HL-60 (cell line): Measurements from ENCODE around the gene TOGARAM1.

Experiments used
- DNase-seq, 2 experiments: peaks; one replicate each; pipeline ENCODE4 v3.0.0-alpha.2; 2010 to 2020; ENCODE audit warnings: low read depth in 1 of 2, low spot score in 1 of 2
- H3K27ac ChIP-seq: fragments of 250-450 bp; sonication (Bioruptor Pico); replicated peaks from 2 replicates; pipeline ENCODE4 v1.5.1; 2020; ENCODE audit warnings: mild to moderate bottlenecking, moderate library complexity
- H3K27me3 ChIP-seq: fragments of 250-450 bp; sonication (Bioruptor Pico); 2 replicates; pipeline ENCODE4 v1.5.1; 2021; ENCODE audit warnings: mild to moderate bottlenecking, moderate library complexity; ENCODE audit not compliant: insufficient read depth, poor library complexity, severe bottlenecking
- H3K4me3 ChIP-seq: replicated peaks from 2 replicates; pipeline ENCODE4 v1.5.1; 2011; ENCODE audit warnings: mild to moderate bottlenecking, control low read depth, low read length; ENCODE audit not compliant: insufficient read depth
- CTCF ChIP-seq: IDR thresholded peaks from one replicate; pipeline ENCODE4 v1.5.1; 2011; ENCODE audit warnings: low read length, control low read depth, inconsistent platforms; ENCODE audit not compliant: insufficient read depth
- GABPA ChIP-seq: IDR thresholded peaks from 2 replicates; pipeline ENCODE4 v1.6.1; 2012; ENCODE audit warnings: low read depth
- POLR2AphosphoS5 ChIP-seq: IDR thresholded peaks from 2 replicates; pipeline ENCODE4 v1.6.1; 2012; ENCODE audit warnings: low read depth
- REST ChIP-seq: IDR thresholded peaks from 2 replicates; pipeline ENCODE4 v1.6.1; 2012; ENCODE audit warnings: low read depth; ENCODE audit not compliant: insufficient replicate concordance
- SPI1 ChIP-seq: IDR thresholded peaks from 2 replicates; pipeline ENCODE4 v1.6.1; 2012; ENCODE audit warnings: low read depth, mild to moderate bottlenecking, borderline replicate concordance

The TOGARAM1 gene

DNA sequence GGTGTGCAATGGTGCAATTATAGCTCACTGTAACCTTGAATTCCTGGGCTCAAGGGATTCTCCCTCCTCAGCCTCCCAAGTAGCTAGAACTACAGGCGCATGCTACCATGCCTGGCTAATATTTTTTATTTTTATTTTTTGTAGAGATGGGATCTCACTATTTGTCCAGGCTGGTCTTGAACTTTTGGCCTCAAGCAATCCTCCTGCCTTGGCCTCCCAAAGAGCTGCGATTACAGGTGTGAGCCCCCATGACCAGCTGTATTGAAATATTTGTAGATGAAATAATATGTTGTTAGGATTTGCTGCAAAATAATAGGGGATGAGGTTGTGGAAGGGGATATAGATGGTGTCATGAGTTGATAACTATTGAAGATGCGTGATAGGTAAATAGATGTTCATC lies 5.1 kb upstream of the TOGARAM1 start:
- Histone ChIP-seq H3K27me3 (no peaks in the 10 kb centered on the region), H3K4me3 (no peak overlapping the region), H3K27ac (no peak overlapping the region)
- no peak for DNase-seq
- TF ChIP-seq SPI1 (no peak), POLR2AphosphoS5 (no peak), REST (no peak), GABPA (no peak), CTCF (no peak)

GRCh38 chr14:44959538-44959937 lies 2.5 kb upstream of the TOGARAM1 start:
- DNase-seq, result no peak
- H3K27me3 ChIP-seq, result no peaks in the 10 kb centered on the region
- TF ChIP-seq REST (no peak), GABPA (no peak), SPI1 (no peak), CTCF (no peak), POLR2AphosphoS5 (no peak)
- H3K4me3 ChIP-seq, result no peak overlapping the region; the same call in 1 of the 2 replicates
- no peak overlapping the region for H3K27ac ChIP-seq

DNA sequence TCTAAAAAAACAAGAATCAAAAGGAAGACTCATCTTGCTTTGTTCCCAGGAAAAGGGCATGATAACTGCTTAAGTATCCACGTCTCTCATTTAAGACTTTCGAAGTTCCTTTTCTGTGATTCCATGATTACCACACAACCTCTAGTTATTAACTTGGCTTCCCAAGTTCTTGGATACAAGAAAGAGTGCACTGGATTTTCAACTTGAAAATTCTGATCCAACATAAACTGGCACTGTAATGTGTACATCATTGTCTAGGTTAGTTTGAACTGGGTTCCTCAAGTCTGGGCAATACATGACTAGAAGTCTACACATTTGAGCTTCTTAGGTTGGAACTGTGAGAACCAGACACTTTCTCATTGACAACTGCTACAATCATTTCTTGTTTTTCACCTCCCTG lies 1.8 kb upstream of the TOGARAM1 start:
- DNase-seq, result no peak
- TF ChIP-seq GABPA, result no peak
- TF ChIP-seq POLR2AphosphoS5, result no peak
- no peak for TF ChIP-seq CTCF
- TF ChIP-seq SPI1, result no peak
- no peak for TF ChIP-seq REST
- peak overlapping the region; percentile 14; the same call in 1 of the 2 replicates for H3K27ac ChIP-seq
- peak overlapping the region; percentile 94 for H3K4me3 ChIP-seq
- H3K27me3 ChIP-seq, result no peaks in the 10 kb centered on the region
